ENCODE data around the gene WNK3. TPM values are rescaled to one million over a fixed set of nuclear protein-coding genes. Genes with fewer than 3 reads are reported as not detected.

The WNK3 gene
- total RNA-seq, 1 experiment from 2014 or later: 12.8 TPM

DNA sequence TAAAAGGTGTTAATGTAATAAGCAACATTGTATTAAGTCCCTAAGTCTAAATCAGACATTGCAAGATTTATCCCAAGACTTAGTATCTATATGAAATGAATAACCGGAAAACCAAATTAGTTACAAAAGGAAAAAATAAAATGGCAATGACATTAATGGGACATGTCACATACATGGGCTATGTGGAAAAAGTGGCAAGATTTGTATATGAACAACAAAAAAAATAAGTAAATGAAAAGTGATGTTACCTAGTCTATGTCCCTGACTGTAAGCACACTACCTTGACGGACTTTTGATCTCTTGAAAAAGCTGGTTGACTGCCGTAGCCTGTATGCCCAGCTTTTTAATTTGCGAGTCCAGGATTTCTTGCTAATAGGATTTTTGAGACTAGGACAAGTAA is 119.3 kb downstream of the WNK3 start:
- CTCF ChIA-PET: no interaction called here

DNA sequence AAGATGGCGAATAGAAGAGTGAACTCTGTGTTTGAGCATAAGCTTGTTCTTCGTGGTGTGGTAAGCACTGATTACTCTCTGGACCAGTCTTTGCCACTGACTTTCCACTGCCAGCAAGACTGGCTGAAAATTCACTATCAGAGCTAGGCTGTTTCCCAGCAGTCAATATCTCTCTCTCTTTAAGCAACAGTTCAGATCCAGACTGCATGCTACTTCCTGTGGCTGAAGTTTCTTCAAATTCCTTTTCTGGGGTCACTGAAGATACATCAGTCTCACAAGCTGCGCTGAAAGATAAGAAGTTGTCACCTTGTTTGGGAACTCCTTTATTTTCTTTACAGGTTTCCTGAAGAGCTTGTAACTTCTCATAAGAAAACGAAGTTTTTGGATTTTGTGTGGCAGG is 120.8 kb downstream of the WNK3 start:
- ChIA-PET CTCF (no interaction called here), POLR2A (ENCODE audit: low non-redundant PET) (no interaction called here)
- TF ChIP-seq EZH2 (IDR thresholded peaks at IDR 0.05; ENCODE audit: borderline replicate concordance, low read depth, low read length, poor library complexity, severe bottlenecking): no peak
- TF ChIP-seq, protein P1, sequence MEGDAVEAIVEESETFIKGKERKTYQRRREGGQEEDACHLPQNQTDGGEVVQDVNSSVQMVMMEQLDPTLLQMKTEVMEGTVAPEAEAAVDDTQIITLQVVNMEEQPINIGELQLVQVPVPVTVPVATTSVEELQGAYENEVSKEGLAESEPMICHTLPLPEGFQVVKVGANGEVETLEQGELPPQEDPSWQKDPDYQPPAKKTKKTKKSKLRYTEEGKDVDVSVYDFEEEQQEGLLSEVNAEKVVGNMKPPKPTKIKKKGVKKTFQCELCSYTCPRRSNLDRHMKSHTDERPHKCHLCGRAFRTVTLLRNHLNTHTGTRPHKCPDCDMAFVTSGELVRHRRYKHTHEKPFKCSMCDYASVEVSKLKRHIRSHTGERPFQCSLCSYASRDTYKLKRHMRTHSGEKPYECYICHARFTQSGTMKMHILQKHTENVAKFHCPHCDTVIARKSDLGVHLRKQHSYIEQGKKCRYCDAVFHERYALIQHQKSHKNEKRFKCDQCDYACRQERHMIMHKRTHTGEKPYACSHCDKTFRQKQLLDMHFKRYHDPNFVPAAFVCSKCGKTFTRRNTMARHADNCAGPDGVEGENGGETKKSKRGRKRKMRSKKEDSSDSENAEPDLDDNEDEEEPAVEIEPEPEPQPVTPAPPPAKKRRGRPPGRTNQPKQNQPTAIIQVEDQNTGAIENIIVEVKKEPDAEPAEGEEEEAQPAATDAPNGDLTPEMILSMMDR (conservative IDR thresholded peaks at IDR 0.05; ENCODE audit: low read depth, low read length): no peak
- Histone ChIP-seq H3K4me3 (ENCODE audit: low read depth, low read length, poor library complexity, severe bottlenecking) (no peak overlapping the region), H3K27me3 (replicated peaks; ENCODE audit: insufficient read depth, low read depth, low read length, poor library complexity) (no peaks in the 10 kb centered on the region), H3K36me3 (ENCODE audit: insufficient read depth, low read length, poor library complexity, severe bottlenecking) (no peaks in the 10 kb centered on the region), H3K4me1 (ENCODE audit: insufficient read depth, low read length, poor library complexity, severe bottlenecking) (no peaks in the 10 kb centered on the region), H3K27ac (ENCODE audit: low read depth, low read length, poor library complexity, severe bottlenecking) (no peak overlapping the region), H3K9me3 (ENCODE audit: low read depth, low read length, poor library complexity, severe bottlenecking) (peaks cover 3% of the 10 kb centered on the region)
- BruUV-seq (replicated peaks): no TSS peak
- intact Hi-C loops (cut with micrococcal nuclease; ENCODE audit: unreplicated experiment): no loop called here
- DNase-seq (ENCODE audit: low spot score): no peak

More for the DNA sequence above, 119.3 kb downstream of the WNK3 start:
- POLR2A ChIA-PET (ENCODE audit: low non-redundant PET): no interaction called here
- H3K9me3 ChIP-seq (ENCODE audit: low read depth, low read length, poor library complexity, severe bottlenecking): peaks cover 3% of the 10 kb centered on the region
- intact Hi-C loops (cut with micrococcal nuclease; ENCODE audit: unreplicated experiment): no loop called here
- no TSS peak for BruUV-seq (replicated peaks)
- DNase-seq (ENCODE audit: low spot score): no peak
- no peak overlapping the region for H3K27ac ChIP-seq (ENCODE audit: low read depth, low read length, poor library complexity, severe bottlenecking)
- no peaks in the 10 kb centered on the region for H3K36me3 ChIP-seq (ENCODE audit: insufficient read depth, low read length, poor library complexity, severe bottlenecking)
- H3K4me3 ChIP-seq (ENCODE audit: low read depth, low read length, poor library complexity, severe bottlenecking): no peak overlapping the region
- no peak for TF ChIP-seq EZH2 (IDR thresholded peaks at IDR 0.05; ENCODE audit: borderline replicate concordance, low read depth, low read length, poor library complexity, severe bottlenecking)
- TF ChIP-seq, protein P1 (conservative IDR thresholded peaks at IDR 0.05; ENCODE audit: low read depth, low read length): no peak
- no peaks in the 10 kb centered on the region for H3K4me1 ChIP-seq (ENCODE audit: insufficient read depth, low read length, poor library complexity, severe bottlenecking)
- H3K27me3 ChIP-seq (replicated peaks; ENCODE audit: insufficient read depth, low read depth, low read length, poor library complexity): no peaks in the 10 kb centered on the region

DNA sequence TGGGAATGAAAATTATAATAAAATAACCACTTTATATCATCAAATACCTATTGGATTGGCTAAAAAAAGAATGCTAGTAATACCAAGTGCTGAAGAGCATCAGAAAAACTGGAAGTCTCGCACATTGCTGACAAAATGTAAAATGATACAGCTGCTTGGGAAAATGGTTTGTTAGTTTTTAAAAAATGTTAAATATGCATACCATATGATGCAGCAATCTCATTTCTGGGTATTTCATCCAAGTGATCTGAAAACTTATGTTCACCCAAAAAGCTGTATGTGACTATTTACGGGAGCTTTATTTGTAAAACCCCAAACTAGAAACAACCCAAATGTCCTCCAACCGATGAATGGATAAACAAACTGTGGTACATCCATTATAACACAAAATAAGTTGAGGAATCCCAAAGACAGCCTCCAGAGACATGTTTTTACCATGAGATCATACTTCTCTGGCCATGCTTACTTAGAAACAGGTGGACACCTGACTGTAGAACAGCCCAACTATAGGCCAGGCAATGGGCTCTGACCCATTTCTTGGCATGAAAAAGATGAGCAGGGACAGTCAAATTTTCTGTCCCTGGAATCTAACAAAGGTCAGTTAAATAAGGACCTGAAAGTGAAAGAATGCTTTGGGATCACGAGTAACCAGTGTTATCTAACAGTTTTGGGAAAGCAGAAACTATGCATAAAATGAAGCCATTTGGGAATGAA is 127.3 kb downstream of the WNK3 start:
- Histone ChIP-seq H3K4me3 (ENCODE audit: low read depth, low read length, poor library complexity, severe bottlenecking) (no peak overlapping the region), H3K9me3 (ENCODE audit: low read depth, low read length, poor library complexity, severe bottlenecking) (peaks cover 4% of the 10 kb centered on the region), H3K27me3 (replicated peaks; ENCODE audit: insufficient read depth, low read depth, low read length, poor library complexity) (no peaks in the 10 kb centered on the region), H3K36me3 (ENCODE audit: insufficient read depth, low read length, poor library complexity, severe bottlenecking) (no peaks in the 10 kb centered on the region), H3K27ac (ENCODE audit: low read depth, low read length, poor library complexity, severe bottlenecking) (no peak overlapping the region), H3K4me1 (ENCODE audit: insufficient read depth, low read length, poor library complexity, severe bottlenecking) (no peaks in the 10 kb centered on the region)
- BruUV-seq (replicated peaks): no TSS peak
- DNase-seq (ENCODE audit: low spot score): no peak
- TF ChIP-seq, protein P1 (conservative IDR thresholded peaks at IDR 0.05; ENCODE audit: low read depth, low read length): no peak
- no peak for TF ChIP-seq EZH2 (IDR thresholded peaks at IDR 0.05; ENCODE audit: borderline replicate concordance, low read depth, low read length, poor library complexity, severe bottlenecking)
- intact Hi-C loops (cut with micrococcal nuclease; ENCODE audit: unreplicated experiment): no loop called here
- ChIA-PET CTCF (no interaction called here), POLR2A (ENCODE audit: low non-redundant PET) (no interaction called here)
